Muscle layer of duodenum (tissue), 2 donors: ENCODE results near the gene PRPF18.

Source experiments
- H3K27ac ChIP-seq: one replicate; pipeline ENCODE4 v1.7.0; 2013; ENCODE audit warnings: mild to moderate bottlenecking, low read length
- H3K27me3 ChIP-seq: one replicate; pipeline ENCODE4 v1.7.0; 2013; ENCODE audit warnings: low read depth, mild to moderate bottlenecking, control low read depth, low read length
- H3K36me3 ChIP-seq, 2 donors: one replicate each; pipeline ENCODE4 v1.7.0; 2013; ENCODE audit warnings: low read length in 2 of 2, control low read depth in 1 of 2, mild to moderate bottlenecking in 1 of 2; ENCODE audit not compliant: insufficient read depth in 2 of 2, control insufficient read depth in 1 of 2
- H3K4me1 ChIP-seq, 2 donors: one replicate each; pipeline ENCODE4 v1.7.0; 2013; ENCODE audit warnings: low read length in 2 of 2, mild to moderate bottlenecking in 2 of 2, control low read depth in 1 of 2, moderate library complexity in 1 of 2; ENCODE audit not compliant: insufficient read depth in 2 of 2, control insufficient read depth in 1 of 2
- H3K4me3 ChIP-seq, 2 donors: one replicate each; pipeline ENCODE4 v1.7.0; 2013; ENCODE audit warnings: low read length in 2 of 2, low read depth in 1 of 2, mild to moderate bottlenecking in 1 of 2
- H3K9me3 ChIP-seq, 2 donors: one replicate each; pipeline ENCODE4 v1.7.0; 2013; ENCODE audit warnings: low read length in 2 of 2, control low read depth in 1 of 2, mild to moderate bottlenecking in 1 of 2; ENCODE audit not compliant: control insufficient read depth in 1 of 2
- donor health status: healthy.

PRPF18 gene

DNA sequence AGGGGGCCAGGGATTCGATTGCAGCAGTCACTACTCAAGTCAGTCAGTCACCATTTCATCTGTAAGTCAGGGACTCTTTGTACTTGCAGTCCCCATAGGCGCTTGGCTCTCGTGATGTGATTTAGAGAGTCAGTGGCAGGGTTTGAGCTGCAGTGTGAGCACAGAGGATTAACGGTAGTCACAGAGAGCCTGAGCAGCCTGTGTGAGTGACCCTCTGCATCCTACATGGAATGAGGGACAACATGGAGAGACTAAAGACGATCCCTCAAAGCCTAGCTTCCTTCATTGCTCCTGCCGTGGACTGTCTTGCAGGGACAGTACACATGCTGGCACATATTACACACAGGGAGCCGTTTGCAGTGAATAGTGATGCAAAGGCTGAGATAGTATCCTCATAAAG, 56.3 kb downstream of the PRPF18 start:
- Histone ChIP-seq H3K27me3 (no peaks in the 10 kb centered on the region), H3K9me3 (peaks cover 10 to 13% of the 10 kb centered on the region in 2 donors), H3K4me1 (no peaks in the 10 kb centered on the region), H3K36me3 (peaks cover 28 to 41% of the 10 kb centered on the region in 2 donors), H3K27ac (no peak overlapping the region), H3K4me3 (no peak overlapping the region)

DNA sequence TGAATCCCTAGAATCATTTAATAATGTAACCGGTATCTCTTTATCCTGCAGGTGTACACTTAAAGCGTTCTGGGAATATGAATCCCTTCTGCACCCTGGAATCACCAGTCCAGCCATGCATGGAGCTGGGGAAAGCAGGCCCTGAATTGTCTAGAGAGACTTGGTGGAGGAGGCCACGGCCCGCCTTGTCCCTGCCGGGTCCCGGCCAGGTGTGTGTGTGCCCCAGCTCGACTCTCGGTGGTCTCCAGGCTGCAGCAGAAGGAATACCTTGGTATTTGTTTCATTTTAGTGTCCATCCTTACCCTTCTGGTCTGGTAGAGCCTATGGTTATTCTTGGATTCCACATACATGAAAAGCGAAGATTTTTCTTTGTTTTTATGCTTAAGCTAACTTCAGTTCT, 58.1 kb downstream of the PRPF18 start:
- no peak overlapping the region for H3K27ac ChIP-seq
- H3K4me1 ChIP-seq, result no peaks in the 10 kb centered on the region
- H3K27me3 ChIP-seq, result no peaks in the 10 kb centered on the region
- no peak overlapping the region for H3K4me3 ChIP-seq
- peaks cover 38 to 54% of the 10 kb centered on the region in 2 donors for H3K36me3 ChIP-seq
- H3K9me3 ChIP-seq, result peaks cover 10 to 13% of the 10 kb centered on the region in 2 donors

GRCh38 chr10:13648425-13648824, 61.7 kb downstream of the PRPF18 start:
- H3K4me1 ChIP-seq, result no peaks in the 10 kb centered on the region
- no peaks in the 10 kb centered on the region for H3K27me3 ChIP-seq
- H3K36me3 ChIP-seq, result peaks cover 54 to 60% of the 10 kb centered on the region in 2 donors
- H3K4me3 ChIP-seq, result no peak overlapping the region
- H3K9me3 ChIP-seq, result no peaks in the 10 kb centered on the region
- no peak overlapping the region for H3K27ac ChIP-seq

DNA sequence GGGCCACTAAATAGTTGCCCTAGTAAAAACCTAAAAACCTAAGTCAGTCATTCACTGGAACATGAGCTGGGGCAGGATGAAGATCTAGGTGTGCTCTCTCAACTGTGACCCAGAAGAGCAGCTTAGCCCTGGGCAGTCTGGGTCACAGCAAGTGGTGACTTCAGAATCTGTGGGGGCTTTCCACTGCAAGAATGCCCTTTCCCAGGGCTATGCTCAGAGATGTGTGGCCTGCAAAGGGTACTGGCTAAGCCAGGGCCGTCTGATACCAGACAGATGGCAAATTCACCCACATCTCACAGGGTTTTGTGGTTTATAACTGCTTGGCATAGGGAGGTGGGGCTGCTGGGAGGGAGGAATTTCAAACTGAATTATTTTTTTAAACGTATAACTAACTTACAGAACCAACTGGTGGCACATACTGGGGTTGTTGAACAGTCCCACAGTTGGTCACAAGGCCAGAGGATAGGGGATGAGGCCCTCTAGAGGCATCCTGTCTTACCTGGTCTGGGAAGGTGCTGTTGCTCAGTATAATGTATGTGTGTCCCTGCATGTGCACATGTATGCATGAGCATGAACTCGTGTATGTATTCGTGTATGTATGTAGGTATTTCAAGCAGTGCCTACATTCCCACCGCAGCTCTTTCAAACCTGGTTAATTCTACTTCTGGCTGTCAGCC, 63.2 kb downstream of the PRPF18 start:
- H3K9me3 ChIP-seq, result no peaks in the 10 kb centered on the region
- no peaks in the 10 kb centered on the region for H3K27me3 ChIP-seq
- H3K4me3 ChIP-seq, result no peak overlapping the region
- no peak overlapping the region for H3K27ac ChIP-seq
- H3K36me3 ChIP-seq, result peaks cover 69 to 75% of the 10 kb centered on the region in 2 donors
- no peaks in the 10 kb centered on the region for H3K4me1 ChIP-seq

- Histone ChIP-seq H3K36me3 (peaks cover 69 to 73% of the 10 kb centered on the region in 2 donors), H3K4me3 (no peak overlapping the region), H3K4me1 (no peaks in the 10 kb centered on the region), H3K9me3 (no peaks in the 10 kb centered on the region), H3K27me3 (no peaks in the 10 kb centered on the region), H3K27ac (no peak overlapping the region)
Measured at GRCh38 chr10:13650961-13651360, 64.2 kb downstream of the PRPF18 start.

- no peaks in the 10 kb centered on the region for H3K4me1 ChIP-seq
- H3K4me3 ChIP-seq, result no peak overlapping the region
- no peaks in the 10 kb centered on the region for H3K27me3 ChIP-seq
- no peak overlapping the region for H3K27ac ChIP-seq
- no peaks in the 10 kb centered on the region for H3K9me3 ChIP-seq
- peaks cover 67 to 68% of the 10 kb centered on the region in 2 donors for H3K36me3 ChIP-seq
Measured at GRCh38 chr10:13651969-13652720, 65.4 kb downstream of the PRPF18 start.

- Histone ChIP-seq H3K36me3 (peaks cover 65 to 69% of the 10 kb centered on the region in 2 donors), H3K9me3 (no peaks in the 10 kb centered on the region), H3K4me3 (no peak overlapping the region), H3K27ac (no peak overlapping the region), H3K4me1 (no peaks in the 10 kb centered on the region), H3K27me3 (no peaks in the 10 kb centered on the region)
Measured at GRCh38 chr10:13652860-13653259, 66.1 kb downstream of the PRPF18 start.

GRCh38 chr10:13654118-13654830, 67.5 kb downstream of the PRPF18 start:
- Histone ChIP-seq H3K27ac (no peak overlapping the region), H3K9me3 (no peaks in the 10 kb centered on the region), H3K27me3 (no peaks in the 10 kb centered on the region), H3K4me3 (no peak overlapping the region), H3K4me1 (peaks cover 4 to 7% of the 10 kb centered on the region in 2 donors), H3K36me3 (peaks cover 56 to 59% of the 10 kb centered on the region in 2 donors)

- Histone ChIP-seq H3K36me3 (peaks cover 55% of the 10 kb centered on the region in 2 donors), H3K27ac (no peak overlapping the region), H3K4me3 (no peak overlapping the region), H3K4me1 (peaks cover 7 to 13% of the 10 kb centered on the region in 2 donors), H3K9me3 (no peaks in the 10 kb centered on the region), H3K27me3 (no peaks in the 10 kb centered on the region)
Measured at GRCh38 chr10:13654846-13655245, 68.1 kb downstream of the PRPF18 start.

DNA sequence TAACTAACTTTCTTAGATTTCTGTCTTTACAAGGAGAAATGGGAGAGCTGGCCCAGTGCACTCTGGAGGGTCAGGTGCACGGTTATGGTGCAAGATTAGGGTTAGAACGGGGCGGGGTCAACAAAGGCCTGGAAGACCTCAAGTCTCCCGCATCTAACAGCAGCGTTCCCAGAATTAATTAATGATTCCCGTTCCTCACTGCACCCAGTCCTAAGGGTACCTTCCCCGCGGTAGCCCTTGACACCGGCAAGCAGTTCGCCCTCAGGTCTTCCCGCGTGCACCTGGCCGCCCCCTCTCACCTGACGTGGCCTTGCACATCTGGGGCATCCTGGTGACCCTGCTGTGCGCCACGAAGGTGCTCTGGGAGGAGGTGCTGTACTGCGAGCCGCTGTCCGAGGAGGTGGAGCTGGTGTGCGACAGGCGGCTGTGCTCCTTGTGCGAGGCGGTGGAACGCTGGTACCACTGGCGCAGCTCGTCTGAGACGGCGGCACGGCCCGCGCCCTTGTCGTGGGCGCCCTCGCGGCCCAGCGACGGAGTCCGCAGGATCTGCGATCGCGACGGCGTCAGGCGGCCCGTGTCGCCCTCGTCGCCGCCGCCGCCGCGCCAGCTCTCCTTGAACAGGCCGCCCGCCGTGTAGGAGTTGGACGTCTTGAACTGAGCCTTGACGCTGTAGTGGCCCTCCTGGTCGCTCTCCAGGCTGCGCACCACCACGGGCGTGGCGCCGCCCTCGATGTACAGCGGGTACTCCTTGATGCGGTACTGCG, 69.8 kb downstream of the PRPF18 start:
- Histone ChIP-seq H3K27me3 (no peaks in the 10 kb centered on the region), H3K36me3 (peaks cover 43 to 47% of the 10 kb centered on the region in 2 donors), H3K4me3 (no peak overlapping the region), H3K4me1 (peaks cover 7 to 21% of the 10 kb centered on the region in 2 donors), H3K9me3 (no peaks in the 10 kb centered on the region), H3K27ac (no peak overlapping the region)
